Fibroblast of the aortic adventitia (primary cell): Measurements from ENCODE around the gene KRT32. TPM values are rescaled to one million over a fixed set of nuclear protein-coding genes. Genes with fewer than 3 reads are reported as not detected.
A peak's percentile ranks its signal among the peaks of the same experiment; 100 is the strongest.

Experiments used
- DNase-seq: peaks from one replicate; pipeline ENCODE4 v3.0.0-alpha.2; 2010; ENCODE audit warnings: low read depth
- H3K4me3 ChIP-seq: 2 replicates; pipeline ENCODE4 v1.5.1; 2011; ENCODE audit warnings: low read depth, mild to moderate bottlenecking, control low read depth, low read length, moderate library complexity
- CTCF ChIP-seq: IDR thresholded peaks from 2 replicates; pipeline ENCODE4 v1.5.1; 2011; ENCODE audit warnings: mild to moderate bottlenecking, low read length, control low read depth, inconsistent platforms; ENCODE audit not compliant: insufficient read depth
- total RNA-seq: library from RNA; depleted of rRNA; stranded (reverse); fragments of >200 nt; gene quantifications from 2 replicates; pipeline ENCODE4 v1.2.3, GENCODE V29; 2012; ENCODE audit warnings: low replicate concordance

KRT32 gene
- total RNA-seq, 1 donor: 0.09 TPM

- DNase-seq: peak; percentile 25
- H3K4me3 ChIP-seq: no peak overlapping the region
- no peak for TF ChIP-seq CTCF
These were observed 37.2 kb upstream of the KRT32 start for GRCh38 chr17:41504246-41504977.

- DNase-seq: no peak
- no peak for TF ChIP-seq CTCF
- no peak overlapping the region for H3K4me3 ChIP-seq
These were observed 36.0 kb upstream of the KRT32 start for GRCh38 chr17:41503202-41503601.

- TF ChIP-seq CTCF: no peak
- H3K4me3 ChIP-seq: no peak overlapping the region
- peak; percentile 40 for DNase-seq
These were observed 33.1 kb upstream of the KRT32 start for GRCh38 chr17:41500131-41500911.

GRCh38 chr17:41499714-41500113 is 32.5 kb upstream of the KRT32 start:
- DNase-seq: no peak
- TF ChIP-seq CTCF: no peak
- H3K4me3 ChIP-seq: no peak overlapping the region

- H3K4me3 ChIP-seq: no peak overlapping the region
- TF ChIP-seq CTCF: no peak
- DNase-seq: no peak
These were observed 31.1 kb upstream of the KRT32 start for GRCh38 chr17:41498276-41498675.

- TF ChIP-seq CTCF: peak; percentile 82
- DNase-seq: peak; percentile 74
- H3K4me3 ChIP-seq: no peak overlapping the region
These were observed 29.8 kb upstream of the KRT32 start for GRCh38 chr17:41496803-41497484.
